Natural killer cell (primary cell): Measurements from ENCODE around the gene KRTAP4-1. TPM values are rescaled to one million over a fixed set of nuclear protein-coding genes. Genes with fewer than 3 reads are reported as not detected.
"Not testable (repeated sequence)": the region's sequence is repeated elsewhere in the genome, so short reads cannot be mapped to it uniquely, and the experiment has no call there.

Source experiments
- ATAC-seq, 3 donors: fragments of 150-1000 bp in 2 of 3; fragments of 200-7000 bp in 1 of 3; cut with Tn5 transposase; 1 replicate in 1 of 3; 2 replicates in 2 of 3; pipeline ENCODE4 v1.10.0; 2021; ENCODE audit warnings: mild to moderate bottlenecking in 2 of 3, moderate library complexity in 2 of 3
- DNase-seq, 2 donors: peaks; one replicate each; pipeline versions ENCODE4 v3.0.0 to v3.0.0-alpha.2; 2013 to 2021; ENCODE audit warnings: mixed read lengths in 1 of 2
- H3K27ac ChIP-seq: one replicate; pipeline ENCODE4 v1.5.1; 2013; ENCODE audit warnings: mild to moderate bottlenecking, low read length
- H3K27me3 ChIP-seq: one replicate; pipeline ENCODE4 v1.6.1; 2013; ENCODE audit warnings: low read length; ENCODE audit not compliant: control insufficient read depth, insufficient read depth
- H3K36me3 ChIP-seq: one replicate; pipeline ENCODE4 v1.6.1; 2013; ENCODE audit warnings: low read length; ENCODE audit not compliant: control insufficient read depth, insufficient read depth
- H3K4me1 ChIP-seq: one replicate; pipeline ENCODE4 v1.6.1; 2013; ENCODE audit warnings: low read length; ENCODE audit not compliant: control insufficient read depth, insufficient read depth
- H3K4me3 ChIP-seq: one replicate; pipeline ENCODE4 v1.5.1; 2013; ENCODE audit warnings: low read length
- H3K9me3 ChIP-seq: one replicate; pipeline ENCODE4 v1.6.1; 2013; ENCODE audit warnings: low read length; ENCODE audit not compliant: control insufficient read depth, insufficient read depth
- H3K27ac Mint-ChIP-seq, 2 donors: one replicate each; pipeline ENCODE4 v1.8.0; 2022; ENCODE audit warnings: mild to moderate bottlenecking in 2 of 2, mixed read lengths in 2 of 2, moderate library complexity in 1 of 2
- H3K27me3 Mint-ChIP-seq, 2 donors: one replicate each; pipeline ENCODE4 v1.8.0; 2022; ENCODE audit warnings: low read depth in 2 of 2, mixed read lengths in 2 of 2
- H3K36me3 Mint-ChIP-seq: one replicate; pipeline ENCODE4 v1.8.0; 2022; ENCODE audit warnings: mixed read lengths
- H3K4me1 Mint-ChIP-seq, 2 donors: one replicate each; pipeline ENCODE4 v1.8.0; 2022; ENCODE audit warnings: mixed read lengths in 2 of 2
- H3K4me3 Mint-ChIP-seq: one replicate; pipeline ENCODE4 v1.8.0; 2022; ENCODE audit warnings: mild to moderate bottlenecking, moderate library complexity, mixed read lengths
- H3K9me3 Mint-ChIP-seq, 2 donors: one replicate each; pipeline ENCODE4 v1.8.0; 2022; ENCODE audit warnings: mixed read lengths in 2 of 2
- WGBS: methylation state at CpG from one replicate; pipeline ENCODE4 v1.1.7; 2013; ENCODE audit warnings: missing lambda C conversion rate; ENCODE audit not compliant: insufficient coverage; 5-methylcytosine and 5-hydroxymethylcytosine counted together
- intact Hi-C: fragments of 100-400 bp; cut with micrococcal nuclease; formaldehyde crosslinking; loops from one replicate; pipeline ENCODE4 v1.14.2; 2022
- total RNA-seq, 4 donors: library from RNA; stranded (reverse); fragments of 120-200 nt in 1 of 4; gene quantifications; one replicate each; pipeline versions ENCODE4 v1.2.3 to v1.2.4, GENCODE V29; 2013 to 2022
- TF ChIP-seq, protein P1 (sequence below): fragments of 200-600 bp; IDR thresholded peaks from one replicate; pipeline ENCODE4 v1.8.0; 2022; ENCODE audit warnings: antibody characterized with exemption

Gene KRTAP4-1
- total RNA-seq, 3 donors from 2014 or later (not counting 1 experiment from before 2014, with no cell fraction given), result not detected

DNA sequence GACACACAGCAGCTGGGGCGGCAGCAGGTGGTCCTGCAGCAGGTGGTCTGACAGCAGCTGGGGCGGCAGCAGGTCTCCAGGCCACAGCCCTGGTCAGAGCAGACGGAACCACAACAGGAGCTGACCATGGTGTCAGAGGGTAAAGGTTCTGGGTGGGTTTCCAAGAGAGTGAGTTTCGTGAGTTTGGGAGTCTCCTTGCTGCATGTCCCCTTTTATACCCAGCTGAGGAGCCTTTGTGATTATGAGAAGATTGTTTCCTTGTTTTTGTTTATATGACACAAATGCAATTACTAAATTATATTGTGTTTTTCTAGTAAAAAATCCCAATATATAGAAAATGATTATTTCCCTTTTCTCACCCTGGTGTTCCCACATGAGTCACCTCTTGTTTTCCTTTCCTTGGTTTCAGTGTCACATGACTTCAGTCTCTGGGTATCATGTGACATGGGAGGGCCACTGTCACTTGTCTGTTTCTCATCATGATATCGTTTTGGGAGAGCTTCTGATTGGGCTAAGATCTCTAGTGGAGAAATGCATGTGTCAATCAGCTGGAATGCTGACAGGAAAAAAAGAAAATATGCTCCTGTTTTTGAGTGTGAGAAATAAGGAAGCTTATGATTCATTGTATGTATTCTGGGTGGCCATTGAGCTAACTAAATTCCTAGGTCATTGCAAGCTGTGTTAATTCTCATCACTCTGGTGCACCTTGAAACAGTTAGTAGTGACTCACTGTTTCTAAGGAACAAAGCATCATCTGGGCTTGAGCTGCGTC is 44.2 kb downstream of the KRTAP4-1 start, which contains the start of gene KRTAP4-6:
TSS of gene KRTAP4-6 (minus strand) at position 185 of the 772 bp plus-strand sequence. CDS start at position 128, 57 bp downstream.
- Mint-ChIP-seq H3K27ac (no peak within 1 kb of the TSS), H3K4me1 (no peaks in the 10 kb centered on the region), H3K36me3 (no peaks in the 10 kb centered on the region), H3K27me3 (peaks cover 18 to 22% of the 10 kb centered on the region in 2 donors), H3K9me3 (peaks cover 4 to 5% of the 10 kb centered on the region in 2 donors), H3K4me3 (no peak within 1 kb of the TSS)
- DNase-seq (no peak), ATAC-seq (no peak)
- intact Hi-C loops, result no loop called here
- Histone ChIP-seq H3K4me1 (no peaks in the 10 kb centered on the region), H3K36me3 (no peaks in the 10 kb centered on the region), H3K27ac (no peak within 1 kb of the TSS), H3K9me3 (no peaks in the 10 kb centered on the region), H3K27me3 (no peaks in the 10 kb centered on the region), H3K4me3 (no peak within 1 kb of the TSS)
- 92% methylated on average over 6 of the region's 6 CpGs for WGBS
- TF ChIP-seq, protein P1, sequence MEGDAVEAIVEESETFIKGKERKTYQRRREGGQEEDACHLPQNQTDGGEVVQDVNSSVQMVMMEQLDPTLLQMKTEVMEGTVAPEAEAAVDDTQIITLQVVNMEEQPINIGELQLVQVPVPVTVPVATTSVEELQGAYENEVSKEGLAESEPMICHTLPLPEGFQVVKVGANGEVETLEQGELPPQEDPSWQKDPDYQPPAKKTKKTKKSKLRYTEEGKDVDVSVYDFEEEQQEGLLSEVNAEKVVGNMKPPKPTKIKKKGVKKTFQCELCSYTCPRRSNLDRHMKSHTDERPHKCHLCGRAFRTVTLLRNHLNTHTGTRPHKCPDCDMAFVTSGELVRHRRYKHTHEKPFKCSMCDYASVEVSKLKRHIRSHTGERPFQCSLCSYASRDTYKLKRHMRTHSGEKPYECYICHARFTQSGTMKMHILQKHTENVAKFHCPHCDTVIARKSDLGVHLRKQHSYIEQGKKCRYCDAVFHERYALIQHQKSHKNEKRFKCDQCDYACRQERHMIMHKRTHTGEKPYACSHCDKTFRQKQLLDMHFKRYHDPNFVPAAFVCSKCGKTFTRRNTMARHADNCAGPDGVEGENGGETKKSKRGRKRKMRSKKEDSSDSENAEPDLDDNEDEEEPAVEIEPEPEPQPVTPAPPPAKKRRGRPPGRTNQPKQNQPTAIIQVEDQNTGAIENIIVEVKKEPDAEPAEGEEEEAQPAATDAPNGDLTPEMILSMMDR, result no peak

DNA sequence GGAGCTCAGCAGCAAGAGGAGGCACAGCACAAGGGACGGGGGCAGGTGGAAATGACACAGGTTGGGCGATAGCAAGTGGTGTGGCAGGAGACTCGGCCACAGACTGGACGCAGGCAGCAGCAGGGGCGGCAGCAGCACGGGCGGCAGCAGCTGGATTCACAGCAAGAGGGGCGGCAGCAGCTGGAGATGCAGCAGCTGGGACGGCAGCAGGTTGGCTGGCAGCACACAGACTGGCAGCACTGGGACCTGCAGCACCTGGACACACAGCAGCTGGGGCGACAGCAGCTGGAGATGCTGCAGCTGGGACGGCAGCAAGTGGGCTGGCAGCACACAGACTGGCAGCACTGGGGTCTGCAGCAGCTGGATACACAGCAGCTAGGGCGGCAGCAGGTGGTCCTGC is 44.8 kb downstream of the KRTAP4-1 start:
- DNase-seq, intact Hi-C loops: not testable (repeated sequence)

More for the DNA sequence above, 44.8 kb downstream of the KRTAP4-1 start:
- not testable (repeated sequence) for H3K27ac Mint-ChIP-seq, ATAC-seq, H3K27ac ChIP-seq, H3K4me1 ChIP-seq, H3K9me3 Mint-ChIP-seq, H3K36me3 ChIP-seq, H3K36me3 Mint-ChIP-seq, H3K4me3 Mint-ChIP-seq, H3K27me3 ChIP-seq, H3K4me1 Mint-ChIP-seq, H3K4me3 ChIP-seq, H3K9me3 ChIP-seq
- WGBS, result 89% methylated on average over 12 of the region's 12 CpGs
- peaks cover 16 to 18% of the 10 kb centered on the region in 2 donors for H3K27me3 Mint-ChIP-seq

Other genes with a start within 250 kb of the KRTAP4-1 start
- gene KRT23, start 247.3 kb downstream of the KRTAP4-1 start, total RNA-seq, result under 1 TPM in 1 of 3 donors, not detected in 2; 0.83 TPM
- gene KRT39, start 218.0 kb downstream of the KRTAP4-1 start, total RNA-seq, result not detected
- not detected for gene KRT40, start 200.6 kb downstream of the KRTAP4-1 start, total RNA-seq
- gene KRTAP3-3, start 190.7 kb downstream of the KRTAP4-1 start, total RNA-seq, result not detected
- not detected for gene KRTAP3-2, start 185.0 kb downstream of the KRTAP4-1 start, total RNA-seq
- gene KRTAP3-1, start 175.8 kb downstream of the KRTAP4-1 start, total RNA-seq, result not detected
- not detected for gene KRTAP1-5, start 157.7 kb downstream of the KRTAP4-1 start, total RNA-seq
- gene KRTAP1-4, start 154.7 kb downstream of the KRTAP4-1 start, total RNA-seq, result not detected
- not detected for gene KRTAP1-3, start 150.0 kb downstream of the KRTAP4-1 start, total RNA-seq
- not detected for gene KRTAP1-1, start 143.5 kb downstream of the KRTAP4-1 start, total RNA-seq
- not detected for gene KRTAP2-1, start 137.6 kb downstream of the KRTAP4-1 start, total RNA-seq
- gene KRTAP2-2, start 129.7 kb downstream of the KRTAP4-1 start, total RNA-seq, result not detected
- gene KRTAP2-3, start 124.8 kb downstream of the KRTAP4-1 start, total RNA-seq, result not detected
- gene KRTAP2-4, start 119.0 kb downstream of the KRTAP4-1 start, total RNA-seq, result not detected
- gene KRTAP4-7, start 100.8 kb downstream of the KRTAP4-1 start, total RNA-seq, result not detected
- gene KRTAP4-8, start 86.8 kb downstream of the KRTAP4-1 start, total RNA-seq, result not detected
- gene KRTAP4-16, start 82.7 kb downstream of the KRTAP4-1 start, total RNA-seq, result not detected
- gene KRTAP4-9, start 79.5 kb downstream of the KRTAP4-1 start, total RNA-seq, result not detected
- gene KRTAP4-11, start 66.5 kb downstream of the KRTAP4-1 start, total RNA-seq, result not detected
- gene KRTAP4-12, start 60.7 kb downstream of the KRTAP4-1 start, total RNA-seq, result not detected
- gene KRTAP4-6, start 44.4 kb downstream of the KRTAP4-1 start, total RNA-seq, result not detected
- not detected for gene KRTAP4-5, start 35.1 kb downstream of the KRTAP4-1 start, total RNA-seq
- not detected for gene KRTAP4-4, start 24.2 kb downstream of the KRTAP4-1 start, total RNA-seq
- not detected for gene KRTAP4-3, start 16.7 kb downstream of the KRTAP4-1 start, total RNA-seq
- gene KRTAP4-2, start 6.7 kb downstream of the KRTAP4-1 start, total RNA-seq, result not detected
- not detected for gene KRTAP9-1, start 5.0 kb upstream of the KRTAP4-1 start, total RNA-seq
- not detected for gene KRTAP9-2, start 41.7 kb upstream of the KRTAP4-1 start, total RNA-seq
- not detected for gene KRTAP9-3, start 47.5 kb upstream of the KRTAP4-1 start, total RNA-seq
- gene KRTAP9-8, start 53.1 kb upstream of the KRTAP4-1 start, total RNA-seq, result not detected
- not detected for gene KRTAP9-4, start 64.8 kb upstream of the KRTAP4-1 start, total RNA-seq
- gene KRTAP9-9, start 70.5 kb upstream of the KRTAP4-1 start, total RNA-seq, result not detected
- gene KRTAP9-6, start 80.5 kb upstream of the KRTAP4-1 start, total RNA-seq, result not detected
- gene KRTAP9-7, start 90.8 kb upstream of the KRTAP4-1 start, total RNA-seq, result not detected
- gene KRTAP29-1, start 117.9 kb upstream of the KRTAP4-1 start, total RNA-seq, result not detected
- under 1 TPM; 0.16 to 0.23 (median 0.23) TPM for gene KRTAP16-1, start 124.4 kb upstream of the KRTAP4-1 start, total RNA-seq
- not detected for gene KRTAP17-1, start 130.8 kb upstream of the KRTAP4-1 start, total RNA-seq
- gene KRT33A, start 165.9 kb upstream of the KRTAP4-1 start, total RNA-seq, result not detected
- gene KRT33B, start 184.9 kb upstream of the KRTAP4-1 start, total RNA-seq, result not detected
- not detected for gene KRT34, start 197.4 kb upstream of the KRTAP4-1 start, total RNA-seq
- not detected for gene KRT31, start 212.7 kb upstream of the KRTAP4-1 start, total RNA-seq
- gene KRT37, start 239.7 kb upstream of the KRTAP4-1 start, total RNA-seq, result not detected